IgD-negative memory B cell (primary cell): ENCODE measurements around the gene CEBPG. TPM values are rescaled to one million over a fixed set of nuclear protein-coding genes. Genes with fewer than 3 reads are reported as not detected.

Experiments
- H3K27ac Mint-ChIP-seq, 3 donors: one replicate each; pipeline ENCODE4 v1.8.0; 2020 to 2022; ENCODE audit warnings: mild to moderate bottlenecking in 3 of 3, mixed read lengths in 3 of 3, moderate library complexity in 1 of 3
- H3K27me3 Mint-ChIP-seq: one replicate; pipeline ENCODE4 v1.8.0; 2021; ENCODE audit warnings: mixed read lengths
- H3K36me3 Mint-ChIP-seq: one replicate; pipeline ENCODE4 v1.8.0; 2020; ENCODE audit warnings: mild to moderate bottlenecking, mixed read lengths
- H3K4me1 Mint-ChIP-seq, 3 donors: one replicate each; pipeline ENCODE4 v1.8.0; 2020 to 2022; ENCODE audit warnings: mixed read lengths in 3 of 3, mild to moderate bottlenecking in 1 of 3
- H3K4me3 Mint-ChIP-seq, 4 donors: one replicate each; pipeline ENCODE4 v1.8.0; 2020 to 2022; ENCODE audit warnings: mild to moderate bottlenecking in 4 of 4, mixed read lengths in 4 of 4, moderate library complexity in 3 of 4
- H3K9me3 Mint-ChIP-seq, 3 donors: one replicate each; pipeline ENCODE4 v1.8.0; 2020 to 2021; ENCODE audit warnings: mixed read lengths in 3 of 3, mild to moderate bottlenecking in 1 of 3
- polyA plus RNA-seq: library from polyadenylated mRNA; unstranded; fragments of 300-500 nt; fragmentation: Illumina TruSeq; gene quantifications from one replicate; pipeline ENCODE4 v1.2.3, GENCODE V29; 2021

The CEBPG gene
- polyA plus RNA-seq, 1 donor from 2014 or later, result 15.2 TPM

- H3K4me1 Mint-ChIP-seq, result no peaks in the 10 kb centered on the region
- H3K36me3 Mint-ChIP-seq, result peaks cover 1% of the 10 kb centered on the region
- H3K27ac Mint-ChIP-seq, result no peak overlapping the region
- no peak overlapping the region for H3K4me3 Mint-ChIP-seq
- H3K9me3 Mint-ChIP-seq, result no peaks in the 10 kb centered on the region
- no peaks in the 10 kb centered on the region for H3K27me3 Mint-ChIP-seq
These were observed 36.6 kb downstream of the CEBPG start for GRCh38 chr19:33409906-33410685.

- H3K4me1 Mint-ChIP-seq, result no peaks in the 10 kb centered on the region
- no peaks in the 10 kb centered on the region for H3K9me3 Mint-ChIP-seq
These were observed 37.4 kb downstream of the CEBPG start for GRCh38 chr19:33410915-33411401.

GRCh38 chr19:33411621-33412180, 38.2 kb downstream of the CEBPG start:
- peaks cover 0 to 5% (median 2%) of the 10 kb centered on the region in 3 donors for H3K4me1 Mint-ChIP-seq
- no peaks in the 10 kb centered on the region for H3K27me3 Mint-ChIP-seq
- H3K27ac Mint-ChIP-seq, result no peak overlapping the region
- no peak overlapping the region for H3K4me3 Mint-ChIP-seq
- no peaks in the 10 kb centered on the region for H3K9me3 Mint-ChIP-seq
- H3K36me3 Mint-ChIP-seq, result peaks cover 1% of the 10 kb centered on the region

More at GRCh38 chr19:33410915-33411401, 37.4 kb downstream of the CEBPG start:
- Mint-ChIP-seq H3K27ac (no peak overlapping the region), H3K4me3 (no peak overlapping the region), H3K27me3 (no peaks in the 10 kb centered on the region), H3K36me3 (peaks cover 1% of the 10 kb centered on the region)

- Mint-ChIP-seq H3K4me3 (no peak overlapping the region), H3K9me3 (no peaks in the 10 kb centered on the region), H3K4me1 (peaks cover 0 to 5% (median 2%) of the 10 kb centered on the region in 3 donors), H3K36me3 (peaks cover 1% of the 10 kb centered on the region), H3K27ac (no peak overlapping the region), H3K27me3 (no peaks in the 10 kb centered on the region)
These were observed 39.3 kb downstream of the CEBPG start for GRCh38 chr19:33412601-33413425.

GRCh38 chr19:33413426-33413725, 39.9 kb downstream of the CEBPG start:
- H3K4me1 Mint-ChIP-seq, result peaks cover 0 to 5% (median 2%) of the 10 kb centered on the region in 3 donors
- H3K4me3 Mint-ChIP-seq, result no peak overlapping the region
- H3K27ac Mint-ChIP-seq, result no peak overlapping the region
- peaks cover 1% of the 10 kb centered on the region for H3K36me3 Mint-ChIP-seq
- H3K9me3 Mint-ChIP-seq, result no peaks in the 10 kb centered on the region
- H3K27me3 Mint-ChIP-seq, result no peaks in the 10 kb centered on the region

- Mint-ChIP-seq H3K9me3 (no peaks in the 10 kb centered on the region), H3K4me3 (no peak overlapping the region), H3K27me3 (no peaks in the 10 kb centered on the region), H3K4me1 (peaks cover 0 to 5% (median 2%) of the 10 kb centered on the region in 3 donors), H3K36me3 (peaks cover 1% of the 10 kb centered on the region), H3K27ac (no peak overlapping the region)
These were observed 40.6 kb downstream of the CEBPG start for GRCh38 chr19:33413868-33414666.

- Mint-ChIP-seq H3K36me3 (peaks cover 1% of the 10 kb centered on the region), H3K4me1 (peaks cover 0 to 5% (median 2%) of the 10 kb centered on the region in 3 donors), H3K9me3 (no peaks in the 10 kb centered on the region), H3K4me3 (peak overlapping the region in 1 of 4 donors; percentile 39), H3K27me3 (no peaks in the 10 kb centered on the region), H3K27ac (no peak overlapping the region)
These were observed 41.4 kb downstream of the CEBPG start for GRCh38 chr19:33414667-33415605.

- no peak overlapping the region for H3K27ac Mint-ChIP-seq
- peaks cover 1% of the 10 kb centered on the region for H3K36me3 Mint-ChIP-seq
- H3K9me3 Mint-ChIP-seq, result no peaks in the 10 kb centered on the region
- peaks cover 0 to 5% (median 2%) of the 10 kb centered on the region in 3 donors for H3K4me1 Mint-ChIP-seq
- no peaks in the 10 kb centered on the region for H3K27me3 Mint-ChIP-seq
- peak overlapping the region in 2 of 4 donors; percentile 58 to 89 for H3K4me3 Mint-ChIP-seq
These were observed 43.1 kb downstream of the CEBPG start for GRCh38 chr19:33416307-33417215.

GRCh38 chr19:33417751-33418150, 44.2 kb downstream of the CEBPG start:
- no peak overlapping the region for H3K4me3 Mint-ChIP-seq
- H3K9me3 Mint-ChIP-seq, result no peaks in the 10 kb centered on the region
- H3K27me3 Mint-ChIP-seq, result no peaks in the 10 kb centered on the region
- H3K36me3 Mint-ChIP-seq, result no peaks in the 10 kb centered on the region
- peaks cover 0 to 5% (median 2%) of the 10 kb centered on the region in 3 donors for H3K4me1 Mint-ChIP-seq
- peak overlapping the region in 1 of 3 donors; percentile 62 for H3K27ac Mint-ChIP-seq

GRCh38 chr19:33418461-33418860, 45.0 kb downstream of the CEBPG start:
- Mint-ChIP-seq H3K36me3 (no peaks in the 10 kb centered on the region), H3K27me3 (no peaks in the 10 kb centered on the region), H3K4me3 (no peak overlapping the region), H3K9me3 (no peaks in the 10 kb centered on the region), H3K27ac (peak overlapping the region in 1 of 3 donors; percentile 62), H3K4me1 (peaks cover 0 to 5% (median 2%) of the 10 kb centered on the region in 3 donors)

- Mint-ChIP-seq H3K27ac (no peak overlapping the region), H3K4me1 (peaks cover 0 to 5% (median 2%) of the 10 kb centered on the region in 3 donors), H3K27me3 (no peaks in the 10 kb centered on the region), H3K9me3 (no peaks in the 10 kb centered on the region), H3K4me3 (no peak overlapping the region), H3K36me3 (no peaks in the 10 kb centered on the region)
These were observed 45.6 kb downstream of the CEBPG start for GRCh38 chr19:33418871-33419787.

GRCh38 chr19:33419788-33420130, 46.2 kb downstream of the CEBPG start:
- Mint-ChIP-seq H3K27me3 (no peaks in the 10 kb centered on the region), H3K36me3 (no peaks in the 10 kb centered on the region), H3K27ac (no peak overlapping the region), H3K4me1 (peaks cover 0 to 5% (median 2%) of the 10 kb centered on the region in 3 donors), H3K4me3 (no peak overlapping the region), H3K9me3 (no peaks in the 10 kb centered on the region)
